ENCODE measurements around the gene ZNF682.
"Not testable (repeated sequence)": the region's sequence is repeated elsewhere in the genome, so short reads cannot be mapped to it uniquely, and the experiment has no call there.

ZNF682 gene

GRCh38 chr19:20039203-20039723 is at the start of gene ZNF682:
Gene ZNF682, minus strand, starts transcription at chr19:20039505. Its CDS starts 160 bp downstream, at chr19:20039345.
- POLR2A ChIA-PET = interaction anchor here (0.7 to 1.0 kb wide), 2 partner anchors 13 to 128 kb away, joined by 3 to 4 read pairs; partner anchors contain the start of gene ZNF486
- CTCF ChIA-PET = interaction anchor here (1.1 to 2.0 kb wide), 3 partner anchors 13 to 507 kb away, joined by 3 to 10 read pairs (median 5); no protein-coding TSS in a partner anchor
- no peak for TF ChIP-seq CTCF (IDR thresholded peaks at IDR 0.05; ENCODE audit: control extremely low read depth, extremely low read depth, low read depth, missing control alignments)
- peak; percentile 91 for DNase-seq (ENCODE audit: extremely low spot score)

GRCh38 chr19:20082876-20083275 is 43.6 kb upstream of the ZNF682 start:
- CTCF ChIA-PET; POLR2A ChIA-PET; DNase-seq (ENCODE audit: extremely low spot score): not testable (repeated sequence)

- DNase-seq (ENCODE audit: extremely low spot score); POLR2A ChIA-PET; CTCF ChIA-PET: not testable (repeated sequence)
Observed at GRCh38 chr19:20082232-20082833, 43.0 kb upstream of the ZNF682 start.

- ChIA-PET POLR2A (no interaction called here), CTCF (no interaction called here)
- DNase-seq (ENCODE audit: extremely low spot score) = no peak
- TF ChIP-seq CTCF (IDR thresholded peaks at IDR 0.05; ENCODE audit: control extremely low read depth, extremely low read depth, low read depth, missing control alignments) = no peak
Observed at GRCh38 chr19:20080656-20081055, 41.4 kb upstream of the ZNF682 start.

GRCh38 chr19:20079476-20079875 is 40.2 kb upstream of the ZNF682 start:
- no peak for TF ChIP-seq CTCF (IDR thresholded peaks at IDR 0.05; ENCODE audit: control extremely low read depth, extremely low read depth, low read depth, missing control alignments)
- DNase-seq (ENCODE audit: extremely low spot score) = no peak
- POLR2A ChIA-PET = interaction anchor here (0.7 kb wide), 1 partner anchor 179 kb away, joined by 9 read pairs; no protein-coding TSS in a partner anchor
- CTCF ChIA-PET = no interaction called here

- ChIA-PET POLR2A (no interaction called here), CTCF (interaction anchor here (1.6 kb wide), 1 partner anchor 31 kb away, joined by 5 read pairs; no protein-coding TSS in a partner anchor)
- DNase-seq (ENCODE audit: extremely low spot score) = peak; percentile 12
- no peak for TF ChIP-seq CTCF (IDR thresholded peaks at IDR 0.05; ENCODE audit: control extremely low read depth, extremely low read depth, low read depth, missing control alignments)
Observed at GRCh38 chr19:20078581-20079031, 39.3 kb upstream of the ZNF682 start.

GRCh38 chr19:20077791-20078463 is 38.6 kb upstream of the ZNF682 start, which contains the start of gene ZNF90:
Gene ZNF90, plus strand, starts transcription at chr19:20078000. Its CDS starts 133 bp downstream, at chr19:20078133.
- ChIA-PET POLR2A (no interaction called here), CTCF (interaction anchor here (1.2 to 1.6 kb wide), 4 partner anchors 11 to 31 kb away, joined by 3 to 5 read pairs (median 4); no protein-coding TSS in a partner anchor)
- TF ChIP-seq CTCF (IDR thresholded peaks at IDR 0.05; ENCODE audit: control extremely low read depth, extremely low read depth, low read depth, missing control alignments) = peak; percentile 11
- peak; percentile 79 for DNase-seq (ENCODE audit: extremely low spot score)

Measured in GM10248 (cell line).